Naive thymus-derived CD4-positive, alpha-beta T cell (primary cell): ENCODE results near the gene CARD10. TPM values are rescaled to one million over a fixed set of nuclear protein-coding genes. Genes with fewer than 3 reads are reported as not detected.

Source experiments
- ATAC-seq: fragments of 150-1000 bp; cut with Tn5 transposase; 2 replicates; pipeline ENCODE4 v1.10.0; 2021; ENCODE audit warnings: mild to moderate bottlenecking, moderate library complexity
- CTCF ChIA-PET: fragments of 350-600 bp; sonication (Branson Sonifier 250); formaldehyde crosslinking; loops from one replicate; lab custom pipeline; 2021; ENCODE audit warnings: antibody characterized with exemption; lab: Charles Lee
- POLR2A ChIA-PET: fragments of 350-600 bp; sonication (Branson Sonifier 250); formaldehyde crosslinking; loops from one replicate; lab custom pipeline; 2021; ENCODE audit warnings: antibody characterized with exemption, inconsistent platforms; lab: Charles Lee
- DNase-seq, 9 donors: peaks; one replicate each; pipeline versions ENCODE4 v3.0.0 to v3.0.0-alpha.2; 2020 to 2022; ENCODE audit warnings: mixed read lengths in 1 of 9
- H3K27ac ChIP-seq: one replicate; pipeline ENCODE4 v1.7.0; 2013; ENCODE audit warnings: mild to moderate bottlenecking, low read depth, low read length, moderate library complexity
- H3K27me3 ChIP-seq, 2 donors: one replicate each; pipeline ENCODE4 v1.7.0; 2013; ENCODE audit warnings: low read length in 2 of 2, mild to moderate bottlenecking in 2 of 2, moderate library complexity in 2 of 2; ENCODE audit not compliant: control insufficient read depth in 2 of 2, insufficient read depth in 2 of 2
- H3K36me3 ChIP-seq, 3 experiments: 1 replicate in 2 of 3; 2 replicates in 1 of 3; pipeline ENCODE4 v1.7.0; 2013; ENCODE audit warnings: low read length in 3 of 3, mild to moderate bottlenecking in 3 of 3, moderate library complexity in 1 of 3; ENCODE audit not compliant: insufficient read depth in 3 of 3, control insufficient read depth in 2 of 3
- H3K4me1 ChIP-seq, 2 donors: one replicate each; pipeline ENCODE4 v1.7.0; 2013; ENCODE audit warnings: low read length in 2 of 2, mild to moderate bottlenecking in 2 of 2, moderate library complexity in 1 of 2; ENCODE audit not compliant: control insufficient read depth in 2 of 2, insufficient read depth in 2 of 2
- H3K4me3 ChIP-seq: 2 replicates; pipeline ENCODE4 v1.7.0; 2013; ENCODE audit warnings: mild to moderate bottlenecking, low read length
- H3K9me3 ChIP-seq, 3 experiments: 1 replicate in 2 of 3; 2 replicates in 1 of 3; pipeline ENCODE4 v1.7.0; 2013; ENCODE audit warnings: low read length in 3 of 3; ENCODE audit not compliant: control insufficient read depth in 2 of 3
- H3K27ac Mint-ChIP-seq, 9 donors: one replicate each; pipeline ENCODE4 v1.8.0; 2020 to 2022; ENCODE audit warnings: mixed read lengths in 9 of 9, mild to moderate bottlenecking in 8 of 9, moderate library complexity in 5 of 9, inconsistent platforms in 2 of 9
- H3K27me3 Mint-ChIP-seq, 5 donors: one replicate each; pipeline ENCODE4 v1.8.0; 2021 to 2022; ENCODE audit warnings: mixed read lengths in 5 of 5, mild to moderate bottlenecking in 1 of 5
- H3K36me3 Mint-ChIP-seq, 5 donors: one replicate each; pipeline ENCODE4 v1.8.0; 2020 to 2022; ENCODE audit warnings: mixed read lengths in 5 of 5, mild to moderate bottlenecking in 3 of 5, inconsistent platforms in 1 of 5
- H3K4me1 Mint-ChIP-seq, 7 donors: one replicate each; pipeline ENCODE4 v1.8.0; 2020 to 2022; ENCODE audit warnings: mixed read lengths in 7 of 7, mild to moderate bottlenecking in 3 of 7, inconsistent platforms in 1 of 7
- H3K4me3 Mint-ChIP-seq, 10 donors: one replicate each; pipeline ENCODE4 v1.8.0; 2020 to 2022; ENCODE audit warnings: mild to moderate bottlenecking in 10 of 10, mixed read lengths in 10 of 10, moderate library complexity in 6 of 10, inconsistent platforms in 2 of 10
- H3K9me3 Mint-ChIP-seq, 11 donors: one replicate each; pipeline ENCODE4 v1.8.0; 2020 to 2022; ENCODE audit warnings: mixed read lengths in 11 of 11, mild to moderate bottlenecking in 4 of 11, inconsistent platforms in 1 of 11, moderate library complexity in 1 of 11
- intact Hi-C, 2 donors: fragments of 100-400 bp; cut with micrococcal nuclease; formaldehyde crosslinking; loops; one replicate each; pipeline ENCODE4 v1.15.1; 2023
- polyA plus RNA-seq, 2 donors: library from polyadenylated mRNA; unstranded; fragments of 300-500 nt; fragmentation: Illumina TruSeq; gene quantifications; one replicate each; pipeline ENCODE4 v1.2.3, GENCODE V29; 2021
- total RNA-seq, 6 experiments: library from RNA in 5 of 6; stranded (reverse) in 5 of 6; gene quantifications; 1 replicate in 5 of 6; 2 replicates in 1 of 6; pipeline ENCODE4 v1.2.3 and lab custom pipeline; 2021 to 2026

Gene CARD10
- total and polyA plus RNA-seq, 7 experiments from 2014 or later = 0.13 to 1.0 (median 0.69) TPM; not detected in 2

DNA sequence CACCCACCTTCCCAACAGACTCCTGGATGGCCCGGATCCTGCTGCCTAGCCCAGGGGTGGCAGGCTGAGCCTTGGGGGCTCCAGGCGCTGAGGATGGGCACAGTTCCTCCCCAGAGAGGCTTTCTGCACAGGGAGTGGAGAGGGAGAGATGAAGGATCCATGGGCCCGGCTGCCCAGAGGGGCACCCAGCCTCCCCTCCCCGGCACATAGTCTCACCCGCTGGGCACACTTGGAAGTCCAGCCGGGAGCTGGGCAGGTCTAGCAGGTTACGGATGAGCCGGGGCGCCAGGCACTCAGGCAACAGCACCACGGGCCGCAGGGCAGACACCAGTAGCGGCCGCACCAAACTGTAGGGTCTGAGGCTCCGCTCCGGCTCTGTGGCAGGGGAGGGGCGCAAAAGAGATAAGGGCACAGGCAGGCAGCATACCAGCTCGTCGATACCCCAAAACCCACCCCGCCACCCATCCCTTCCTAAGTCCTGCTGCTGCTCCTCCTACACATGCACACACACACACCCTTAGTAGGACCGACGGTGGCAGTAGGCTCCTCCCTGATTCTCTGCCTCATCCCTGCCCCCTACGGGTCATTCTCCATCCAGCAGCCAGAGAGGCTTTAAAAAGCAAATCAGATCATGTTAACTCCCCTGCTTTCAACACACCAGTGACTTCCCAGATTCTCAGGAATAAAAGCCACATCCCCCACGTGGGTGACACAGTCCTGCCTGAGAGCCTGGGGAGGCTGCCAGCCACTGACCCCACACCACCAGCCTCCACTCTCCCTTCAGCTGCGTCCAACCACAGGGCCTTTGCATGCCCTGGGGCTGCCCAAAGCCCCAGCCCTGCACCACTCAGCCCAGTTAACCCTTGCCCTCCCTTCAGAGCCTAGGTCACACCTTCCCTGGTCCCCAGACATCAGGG is 26.5 kb downstream of the CARD10 start:
- ATAC-seq = peak; percentile 91

DNA sequence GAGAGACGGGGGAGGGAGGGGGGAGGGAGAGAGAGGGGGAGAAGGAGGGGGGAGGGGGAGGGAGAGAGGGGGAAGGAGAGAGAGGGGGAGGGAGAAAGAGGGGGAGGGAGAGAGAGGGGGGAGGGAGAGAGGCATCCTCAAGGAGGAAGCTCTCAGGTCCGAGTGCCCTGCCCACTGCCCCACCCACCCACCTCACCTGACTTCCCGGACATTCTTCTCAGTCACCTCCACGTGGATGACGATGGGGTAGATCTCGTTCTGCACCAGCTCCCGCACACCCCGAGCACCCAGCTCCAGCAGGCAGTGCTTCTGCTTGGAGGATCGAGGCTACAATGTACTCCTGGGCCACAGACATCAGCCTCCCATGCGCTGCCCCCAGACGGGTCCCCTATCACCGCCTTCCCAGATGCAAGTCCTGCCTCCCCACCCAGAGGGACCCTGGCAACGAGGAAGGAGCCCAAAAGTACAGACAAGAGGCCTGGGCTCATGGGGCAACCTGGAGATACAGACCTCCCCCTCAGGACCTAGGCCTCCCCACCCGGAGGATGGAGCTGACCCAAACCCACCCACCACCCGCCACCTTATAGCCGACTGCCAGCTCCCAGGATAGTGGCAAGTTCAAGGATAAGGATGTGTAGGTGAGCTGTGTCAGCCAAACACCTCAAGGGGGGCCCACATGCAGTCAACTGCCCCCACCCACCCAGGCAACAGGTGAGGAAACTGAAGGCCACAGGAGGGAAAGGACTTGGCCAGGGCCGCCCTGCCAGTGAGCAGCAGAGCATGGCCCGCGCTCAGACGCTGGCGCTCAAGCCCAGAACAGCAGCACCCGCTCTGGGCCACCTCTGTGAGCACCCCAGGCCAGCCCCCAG is 27.4 kb downstream of the CARD10 start:
- H3K4me1 ChIP-seq = peaks cover 9 to 33% of the 10 kb centered on the region in 2 donors
- intact Hi-C loops = no loop called here
- Mint-ChIP-seq H3K4me3 (peak overlapping the region in 1 of 10 donors; percentile 34), H3K9me3 (no peaks in the 10 kb centered on the region), H3K36me3 (no peaks in the 10 kb centered on the region), H3K27me3 (no peaks in the 10 kb centered on the region), H3K27ac (peak overlapping the region in 3 of 9 donors; percentile 24 to 80 (median 58)), H3K4me1 (peaks cover 31 to 61% (median 53%) of the 10 kb centered on the region in 7 donors)
- H3K36me3 ChIP-seq = no peaks in the 10 kb centered on the region
- DNase-seq = no peak
- H3K27me3 ChIP-seq = no peaks in the 10 kb centered on the region
- POLR2A ChIA-PET = interaction anchor here (1.0 kb wide), 1 partner anchor 255 kb away, joined by 3 read pairs; no protein-coding TSS in a partner anchor
- no peak for ATAC-seq
- H3K4me3 ChIP-seq = no peak overlapping the region
- CTCF ChIA-PET = interaction anchor here (0.6 to 3.0 kb wide), 6 partner anchors 18 to 322 kb away, joined by 3 to 35 read pairs (median 4); no protein-coding TSS in a partner anchor
- no peak overlapping the region for H3K27ac ChIP-seq
- H3K9me3 ChIP-seq = no peaks in the 10 kb centered on the region

More for the DNA sequence above, 26.5 kb downstream of the CARD10 start:
- Mint-ChIP-seq H3K9me3 (no peaks in the 10 kb centered on the region), H3K27ac (peak overlapping the region in 8 of 9 donors; percentile 34 to 84 (median 63)), H3K36me3 (no peaks in the 10 kb centered on the region), H3K4me1 (peaks cover 23 to 56% (median 45%) of the 10 kb centered on the region in 7 donors), H3K4me3 (peak overlapping the region in 3 of 10 donors; percentile 10 to 21 (median 19)), H3K27me3 (peaks cover 0 to 1% (median 0%) of the 10 kb centered on the region in 5 donors)
- Histone ChIP-seq H3K9me3 (no peaks in the 10 kb centered on the region), H3K4me3 (no peak overlapping the region), H3K36me3 (no peaks in the 10 kb centered on the region), H3K4me1 (peaks cover under 1 to 24% of the 10 kb centered on the region in 2 donors), H3K27me3 (no peaks in the 10 kb centered on the region), H3K27ac (no peak overlapping the region)
- intact Hi-C loops = loop anchor here in 1 of 2 donors (1.0 kb wide), 1 partner anchor 20 kb away; no protein-coding TSS in a partner anchor
- ChIA-PET POLR2A (interaction anchor here (0.7 kb wide), 1 partner anchor 216 kb away, joined by 3 read pairs; no protein-coding TSS in a partner anchor), CTCF (interaction anchor here (0.8 to 3.0 kb wide), 8 partner anchors 9 to 232 kb away, joined by 3 to 35 read pairs (median 4); no protein-coding TSS in a partner anchor)
- DNase-seq = peak in 8 of 9 donors; percentile 36 to 59 (median 52)

DNA sequence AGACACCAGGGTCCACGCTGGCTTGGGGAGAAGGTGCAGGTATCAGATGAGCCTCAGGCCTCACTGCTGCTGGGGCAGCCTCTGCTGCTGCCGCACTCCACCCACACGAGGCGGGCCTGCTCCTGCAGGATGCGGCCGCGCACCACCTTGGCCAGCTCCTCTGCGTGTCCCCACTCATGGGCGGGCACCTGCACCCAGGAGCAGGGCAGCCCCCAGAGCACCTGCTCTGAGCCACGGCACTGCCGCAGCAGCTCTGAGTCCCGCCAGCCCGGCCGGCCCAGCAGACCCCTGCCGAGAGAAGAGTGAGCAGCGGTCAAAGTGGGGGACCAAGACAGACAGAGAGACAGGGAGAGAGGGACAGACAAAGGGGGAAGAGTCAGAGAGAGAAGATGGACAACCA is 28.1 kb downstream of the CARD10 start:
- H3K27me3 ChIP-seq = no peaks in the 10 kb centered on the region
- ATAC-seq (no peak), DNase-seq (no peak)
- H3K9me3 Mint-ChIP-seq = no peaks in the 10 kb centered on the region
- H3K36me3 Mint-ChIP-seq = no peaks in the 10 kb centered on the region
- CTCF ChIA-PET = interaction anchor here (0.6 kb wide), 2 partner anchors 27 to 321 kb away, joined by 3 to 8 read pairs; no protein-coding TSS in a partner anchor
- peak overlapping the region in 2 of 9 donors; percentile 94 to 98 for H3K27ac Mint-ChIP-seq
- POLR2A ChIA-PET = interaction anchor here (1.0 kb wide), 1 partner anchor 254 kb away, joined by 3 read pairs; no protein-coding TSS in a partner anchor
- H3K4me1 ChIP-seq = peaks cover 13 to 37% of the 10 kb centered on the region in 2 donors
- H3K4me3 Mint-ChIP-seq = no peak overlapping the region
- H3K4me3 ChIP-seq = no peak overlapping the region
- no peak overlapping the region for H3K27ac ChIP-seq
- no peaks in the 10 kb centered on the region for H3K27me3 Mint-ChIP-seq
- no peaks in the 10 kb centered on the region for H3K9me3 ChIP-seq
- peaks cover 0 to 2% (median 0%) of the 10 kb centered on the region in 3 experiments for H3K36me3 ChIP-seq
- intact Hi-C loops = no loop called here
- H3K4me1 Mint-ChIP-seq = peaks cover 36 to 66% (median 58%) of the 10 kb centered on the region in 7 donors

DNA sequence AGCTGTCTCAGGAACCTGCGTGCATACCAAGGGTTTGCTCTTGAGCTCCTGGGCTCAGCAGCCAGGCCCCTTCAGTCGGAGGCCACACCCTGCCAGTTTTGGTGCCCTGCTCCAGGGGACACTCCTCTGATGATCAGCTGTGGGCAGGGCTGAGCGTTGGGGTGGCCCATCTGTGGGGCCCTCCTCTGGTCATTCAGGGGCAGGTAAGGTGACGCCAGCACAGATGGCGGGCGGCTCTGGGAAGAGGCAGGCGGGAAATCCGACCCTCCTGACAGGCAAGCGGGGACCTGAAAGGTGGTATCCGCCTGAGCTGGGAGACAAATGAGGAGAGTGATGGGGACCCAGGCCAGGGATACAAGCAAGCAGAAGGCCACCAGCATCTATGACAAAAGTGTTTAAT is 29.2 kb downstream of the CARD10 start:
- Mint-ChIP-seq H3K27me3 (no peaks in the 10 kb centered on the region), H3K27ac (peak overlapping the region in 7 of 9 donors; percentile 38 to 98 (median 90)), H3K4me1 (peaks cover 36 to 66% (median 58%) of the 10 kb centered on the region in 7 donors), H3K9me3 (peaks cover 0 to 2% (median 0%) of the 10 kb centered on the region in 11 donors), H3K36me3 (peaks cover 0 to 2% (median 0%) of the 10 kb centered on the region in 5 donors), H3K4me3 (peak overlapping the region in 2 of 10 donors; percentile 33 to 43)
- DNase-seq (no peak), ATAC-seq (no peak)
- intact Hi-C loops = loop anchor here (5.0 to 10.0 kb wide), 4 partner anchors 75 to 965 kb away; partner anchors contain the start of genes CDC42EP1 (in 1 of the 2) and EIF3D (in 1 of the 2)
- H3K4me1 ChIP-seq = peaks cover 13 to 37% of the 10 kb centered on the region in 2 donors
- no peak overlapping the region for H3K27ac ChIP-seq
- ChIA-PET POLR2A (no interaction called here), CTCF (interaction anchor here (1.3 to 1.4 kb wide), 2 partner anchors 17 to 117 kb away, joined by 3 to 6 read pairs; no protein-coding TSS in a partner anchor)
- no peaks in the 10 kb centered on the region for H3K27me3 ChIP-seq
- H3K4me3 ChIP-seq = no peak overlapping the region
- peaks cover 0 to 13% (median 0%) of the 10 kb centered on the region in 3 experiments for H3K36me3 ChIP-seq
- H3K9me3 ChIP-seq = no peaks in the 10 kb centered on the region

DNA sequence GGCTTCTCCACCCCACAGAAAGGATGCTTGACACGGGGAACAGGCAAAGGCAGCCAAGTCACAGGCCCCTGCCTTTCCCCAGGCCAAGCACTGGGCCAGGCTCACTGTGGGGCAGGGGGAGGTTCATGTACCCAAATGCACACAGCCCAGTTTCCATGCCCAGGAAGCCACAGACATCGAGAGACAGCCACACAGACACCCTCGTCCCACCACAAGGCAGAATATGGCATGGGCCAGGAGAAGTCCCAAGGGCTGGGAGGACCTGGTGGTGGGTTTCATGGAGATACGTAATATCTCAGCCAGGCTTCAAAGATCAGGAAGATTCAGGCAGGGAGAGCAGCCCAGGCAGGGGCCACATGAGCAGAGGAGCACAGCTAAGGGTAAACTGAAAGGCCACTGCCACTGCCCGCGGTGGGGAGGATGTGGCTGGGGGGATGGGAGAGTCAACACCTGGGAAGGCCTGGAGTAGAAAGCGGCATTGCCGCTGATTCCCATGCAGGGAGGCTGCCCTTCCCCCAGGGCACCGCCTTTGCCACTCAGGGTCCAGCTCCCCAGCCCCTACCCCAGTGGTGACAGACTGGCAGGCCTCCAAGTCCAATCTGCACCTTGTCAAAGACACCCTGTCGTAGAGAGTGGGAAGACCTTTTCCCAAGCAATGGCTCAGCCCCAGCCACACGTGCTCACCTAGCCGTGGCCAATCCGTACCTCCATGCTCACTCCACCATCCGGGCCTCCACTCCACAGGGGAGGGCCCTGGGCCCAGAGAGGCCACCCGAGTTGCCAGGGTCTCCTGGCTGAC is 30.7 kb downstream of the CARD10 start:
- Histone ChIP-seq H3K27ac (no peak overlapping the region), H3K9me3 (no peaks in the 10 kb centered on the region), H3K27me3 (no peaks in the 10 kb centered on the region), H3K4me1 (peaks cover 16 to 45% of the 10 kb centered on the region in 2 donors), H3K4me3 (no peak overlapping the region), H3K36me3 (peaks cover 0 to 13% (median 0%) of the 10 kb centered on the region in 3 experiments)
- peaks cover 0 to 9% (median 0%) of the 10 kb centered on the region in 11 donors for H3K9me3 Mint-ChIP-seq
- ATAC-seq = no peak
- peak overlapping the region in 9 of 10 donors; percentile 29 to 95 (median 59) for H3K4me3 Mint-ChIP-seq
- no peak for DNase-seq
- CTCF ChIA-PET = interaction anchor here (1.2 to 1.4 kb wide), 2 partner anchors 10 to 118 kb away, joined by 3 read pairs; no protein-coding TSS in a partner anchor
- no peaks in the 10 kb centered on the region for H3K27me3 Mint-ChIP-seq
- H3K27ac Mint-ChIP-seq = peak overlapping the region; percentile 50 to 98 (median 95)
- peaks cover 45 to 73% (median 63%) of the 10 kb centered on the region in 7 donors for H3K4me1 Mint-ChIP-seq
- intact Hi-C loops = loop anchor here (5.0 to 10.0 kb wide), 4 partner anchors 76 to 964 kb away; partner anchors contain the start of genes CDC42EP1 (in 1 of the 2) and EIF3D (in 1 of the 2)
- peaks cover 0 to 12% (median 0%) of the 10 kb centered on the region in 5 donors for H3K36me3 Mint-ChIP-seq
- POLR2A ChIA-PET = interaction anchor here (0.6 kb wide), 1 partner anchor 124 kb away, joined by 3 read pairs; no protein-coding TSS in a partner anchor
